Spleen (tissue), 7 donors: Measurements from ENCODE around the gene KCNQ4.

ENCODE experiments used
- POLR2A ChIP-seq, 3 donors: fragments of 450-650 bp; IDR thresholded peaks; one replicate each; pipeline ENCODE4 v1.5.1; 2017; ENCODE audit warnings: antibody characterized with exemption in 3 of 3, mild to moderate bottlenecking in 1 of 3
- POLR2AphosphoS5 ChIP-seq, 3 donors: sonication (generic); formaldehyde crosslinking; IDR thresholded peaks; one replicate each; pipeline ENCODE4 v1.5.1; 2017; ENCODE audit warnings: antibody characterized with exemption in 3 of 3
- TF ChIP-seq, protein P1 (sequence below), 11 experiments: fragments of 200-600 bp in 7 of 11; fragments of 450-650 bp in 4 of 11; sonication (generic) in 4 of 11; IDR thresholded peaks in 8 of 11; conservative IDR thresholded peaks in 3 of 11; 1 replicate in 7 of 11; 2 replicates in 4 of 11; pipeline versions ENCODE4 v1.4.0 to v1.8.0; 2016 to 2021; ENCODE audit warnings: antibody characterized with exemption in 11 of 11, inconsistent platforms in 4 of 11, mild to moderate bottlenecking in 1 of 11
- donor health status: DM: no; HTN: no; CAD: no; lungs with moderate emphysema.
- donor health status: DM: no; HTN: no; CAD: no.
- donor health status: DM: no; HTN: no; CAD: no.

DNA sequence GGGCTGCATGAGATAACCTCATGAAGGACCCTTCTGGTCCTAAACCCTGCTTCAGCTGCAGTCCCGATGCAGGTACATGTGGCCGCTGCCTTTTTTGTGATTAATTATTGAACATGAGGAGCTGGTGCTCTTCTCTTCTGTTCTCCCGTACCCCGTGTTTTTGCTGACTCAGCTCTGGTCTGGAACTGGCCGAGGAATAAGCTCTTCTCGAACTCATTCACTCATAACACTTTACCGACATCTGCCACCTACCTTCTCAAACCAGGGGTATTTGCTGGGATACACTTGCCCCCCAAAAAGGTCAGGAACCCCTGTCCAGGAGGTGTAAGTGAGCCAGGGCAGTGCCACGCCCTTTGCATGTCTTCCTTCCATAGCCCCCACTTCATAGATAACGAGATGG lies 31.8 kb downstream of the KCNQ4 start:
- no peak for TF ChIP-seq POLR2A (IDR thresholded peaks at IDR 0.05)
- TF ChIP-seq, protein P1, sequence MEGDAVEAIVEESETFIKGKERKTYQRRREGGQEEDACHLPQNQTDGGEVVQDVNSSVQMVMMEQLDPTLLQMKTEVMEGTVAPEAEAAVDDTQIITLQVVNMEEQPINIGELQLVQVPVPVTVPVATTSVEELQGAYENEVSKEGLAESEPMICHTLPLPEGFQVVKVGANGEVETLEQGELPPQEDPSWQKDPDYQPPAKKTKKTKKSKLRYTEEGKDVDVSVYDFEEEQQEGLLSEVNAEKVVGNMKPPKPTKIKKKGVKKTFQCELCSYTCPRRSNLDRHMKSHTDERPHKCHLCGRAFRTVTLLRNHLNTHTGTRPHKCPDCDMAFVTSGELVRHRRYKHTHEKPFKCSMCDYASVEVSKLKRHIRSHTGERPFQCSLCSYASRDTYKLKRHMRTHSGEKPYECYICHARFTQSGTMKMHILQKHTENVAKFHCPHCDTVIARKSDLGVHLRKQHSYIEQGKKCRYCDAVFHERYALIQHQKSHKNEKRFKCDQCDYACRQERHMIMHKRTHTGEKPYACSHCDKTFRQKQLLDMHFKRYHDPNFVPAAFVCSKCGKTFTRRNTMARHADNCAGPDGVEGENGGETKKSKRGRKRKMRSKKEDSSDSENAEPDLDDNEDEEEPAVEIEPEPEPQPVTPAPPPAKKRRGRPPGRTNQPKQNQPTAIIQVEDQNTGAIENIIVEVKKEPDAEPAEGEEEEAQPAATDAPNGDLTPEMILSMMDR (IDR thresholded peaks at IDR 0.05 in 8 of 11, conservative IDR thresholded peaks at IDR 0.05 in 3 of 11), result no peak
- no peak for TF ChIP-seq POLR2AphosphoS5 (IDR thresholded peaks at IDR 0.05)
